ENCODE data around the gene PRKN. TPM values are rescaled to one million over a fixed set of nuclear protein-coding genes. Genes with fewer than 3 reads are reported as not detected.
A peak's percentile ranks its signal among the peaks of the same experiment; 100 is the strongest.

Gene PRKN
- total and polyA plus RNA-seq, 3 experiments from 2014 or later, result 0.22 to 1.0 (median 0.55) TPM

GRCh38 chr6:161449521-161449920 is 1278.0 kb downstream of the PRKN start:
- Histone ChIP-seq H3K27ac (ENCODE audit: low read depth, low read length) (no peak overlapping the region), H3K27me3 (ENCODE audit: insufficient read depth, low read length, poor library complexity, severe bottlenecking) (no peaks in the 10 kb centered on the region), H3K4me1 (ENCODE audit: insufficient read depth, low read length) (no peaks in the 10 kb centered on the region), H3K4me3 (ENCODE audit: low read length) (no peak overlapping the region), H3K36me3 (ENCODE audit: insufficient read depth, low read length) (no peaks in the 10 kb centered on the region), H3K9me3 (ENCODE audit: low read length) (no peaks in the 10 kb centered on the region)
- Mint-ChIP-seq H3K9me3 (no peaks in the 10 kb centered on the region), H3K4me3 (no peak overlapping the region), H3K4me1 (peaks cover 0 to 1% (median 1%) of the 10 kb centered on the region in 3 donors), H3K27ac (no peak overlapping the region), H3K36me3 (no peaks in the 10 kb centered on the region), H3K27me3 (no peaks in the 10 kb centered on the region)
- POLR2A ChIA-PET, result no interaction called here
- CTCF ChIA-PET, result no interaction called here
- no peak for DNase-seq

GRCh38 chr6:161446949-161447348 is 1280.6 kb downstream of the PRKN start:
- Mint-ChIP-seq H3K36me3 (no peaks in the 10 kb centered on the region), H3K4me3 (no peak overlapping the region), H3K4me1 (peaks cover 0 to 4% (median 4%) of the 10 kb centered on the region in 3 donors), H3K27me3 (no peaks in the 10 kb centered on the region), H3K27ac (no peak overlapping the region), H3K9me3 (no peaks in the 10 kb centered on the region)
- Histone ChIP-seq H3K27me3 (ENCODE audit: insufficient read depth, low read length, poor library complexity, severe bottlenecking) (no peaks in the 10 kb centered on the region), H3K4me3 (ENCODE audit: low read length) (no peak overlapping the region), H3K4me1 (ENCODE audit: insufficient read depth, low read length) (no peaks in the 10 kb centered on the region), H3K36me3 (ENCODE audit: insufficient read depth, low read length) (no peaks in the 10 kb centered on the region), H3K9me3 (ENCODE audit: low read length) (no peaks in the 10 kb centered on the region), H3K27ac (ENCODE audit: low read depth, low read length) (no peak overlapping the region)
- CTCF ChIA-PET, result no interaction called here
- POLR2A ChIA-PET, result no interaction called here
- DNase-seq, result no peak

- H3K27ac ChIP-seq (ENCODE audit: low read depth, low read length), result no peak overlapping the region
- no peaks in the 10 kb centered on the region for H3K36me3 Mint-ChIP-seq
- H3K27me3 Mint-ChIP-seq, result no peaks in the 10 kb centered on the region
- H3K4me3 ChIP-seq (ENCODE audit: low read length), result no peak overlapping the region
- no peak overlapping the region for H3K4me3 Mint-ChIP-seq
- no peaks in the 10 kb centered on the region for H3K27me3 ChIP-seq (ENCODE audit: insufficient read depth, low read length, poor library complexity, severe bottlenecking)
- no peaks in the 10 kb centered on the region for H3K36me3 ChIP-seq (ENCODE audit: insufficient read depth, low read length)
- no peaks in the 10 kb centered on the region for H3K9me3 Mint-ChIP-seq
- no peaks in the 10 kb centered on the region for H3K9me3 ChIP-seq (ENCODE audit: low read length)
- ChIA-PET CTCF (no interaction called here), POLR2A (no interaction called here)
- no peak for DNase-seq
- H3K27ac Mint-ChIP-seq, result no peak overlapping the region
- no peaks in the 10 kb centered on the region for H3K4me1 ChIP-seq (ENCODE audit: insufficient read depth, low read length)
- H3K4me1 Mint-ChIP-seq, result peaks cover 0 to 4% (median 4%) of the 10 kb centered on the region in 3 donors
Observed at GRCh38 chr6:161446296-161446925, 1281.2 kb downstream of the PRKN start.

- Histone ChIP-seq H3K36me3 (ENCODE audit: insufficient read depth, low read length) (no peaks in the 10 kb centered on the region), H3K27ac (ENCODE audit: low read depth, low read length) (no peak overlapping the region), H3K27me3 (ENCODE audit: insufficient read depth, low read length, poor library complexity, severe bottlenecking) (no peaks in the 10 kb centered on the region), H3K4me1 (ENCODE audit: insufficient read depth, low read length) (no peaks in the 10 kb centered on the region), H3K4me3 (ENCODE audit: low read length) (no peak overlapping the region), H3K9me3 (ENCODE audit: low read length) (no peaks in the 10 kb centered on the region)
- no peak overlapping the region for H3K27ac Mint-ChIP-seq
- no peak for DNase-seq
- peaks cover 2% of the 10 kb centered on the region in 2 donors for H3K27me3 Mint-ChIP-seq
- CTCF ChIA-PET, result no interaction called here
- peak overlapping the region in 1 of 7 donors; percentile 9 for H3K4me3 Mint-ChIP-seq
- H3K36me3 Mint-ChIP-seq, result no peaks in the 10 kb centered on the region
- POLR2A ChIA-PET, result no interaction called here
- H3K9me3 Mint-ChIP-seq, result no peaks in the 10 kb centered on the region
- peaks cover 0 to 4% (median 4%) of the 10 kb centered on the region in 3 donors for H3K4me1 Mint-ChIP-seq
Observed at GRCh38 chr6:161445021-161445799, 1282.4 kb downstream of the PRKN start.

- Histone ChIP-seq H3K27me3 (ENCODE audit: insufficient read depth, low read length, poor library complexity, severe bottlenecking) (no peaks in the 10 kb centered on the region), H3K4me3 (ENCODE audit: low read length) (no peak overlapping the region), H3K27ac (ENCODE audit: low read depth, low read length) (no peak overlapping the region), H3K36me3 (ENCODE audit: insufficient read depth, low read length) (no peaks in the 10 kb centered on the region), H3K9me3 (ENCODE audit: low read length) (no peaks in the 10 kb centered on the region), H3K4me1 (ENCODE audit: insufficient read depth, low read length) (no peaks in the 10 kb centered on the region)
- peak overlapping the region in 1 of 8 donors; percentile 10 for H3K27ac Mint-ChIP-seq
- no peak for DNase-seq
- no peaks in the 10 kb centered on the region for H3K36me3 Mint-ChIP-seq
- H3K27me3 Mint-ChIP-seq, result peaks cover 3 to 4% of the 10 kb centered on the region in 2 donors
- H3K9me3 Mint-ChIP-seq, result no peaks in the 10 kb centered on the region
- ChIA-PET POLR2A (no interaction called here), CTCF (no interaction called here)
- peak overlapping the region in 1 of 7 donors; percentile 13 for H3K4me3 Mint-ChIP-seq
- peaks cover 0 to 4% (median 4%) of the 10 kb centered on the region in 3 donors for H3K4me1 Mint-ChIP-seq
Observed at GRCh38 chr6:161444464-161444863, 1283.1 kb downstream of the PRKN start.

- Mint-ChIP-seq H3K4me3 (no peak overlapping the region), H3K27ac (no peak overlapping the region), H3K9me3 (no peaks in the 10 kb centered on the region), H3K4me1 (peaks cover 0 to 4% (median 4%) of the 10 kb centered on the region in 3 donors), H3K36me3 (no peaks in the 10 kb centered on the region), H3K27me3 (peaks cover 3 to 4% of the 10 kb centered on the region in 2 donors)
- Histone ChIP-seq H3K27me3 (ENCODE audit: insufficient read depth, low read length, poor library complexity, severe bottlenecking) (no peaks in the 10 kb centered on the region), H3K36me3 (ENCODE audit: insufficient read depth, low read length) (no peaks in the 10 kb centered on the region), H3K4me3 (ENCODE audit: low read length) (no peak overlapping the region), H3K4me1 (ENCODE audit: insufficient read depth, low read length) (no peaks in the 10 kb centered on the region), H3K9me3 (ENCODE audit: low read length) (no peaks in the 10 kb centered on the region), H3K27ac (ENCODE audit: low read depth, low read length) (no peak overlapping the region)
- POLR2A ChIA-PET, result no interaction called here
- CTCF ChIA-PET, result no interaction called here
- DNase-seq, result no peak
Observed at GRCh38 chr6:161443848-161444247, 1283.7 kb downstream of the PRKN start.

DNA sequence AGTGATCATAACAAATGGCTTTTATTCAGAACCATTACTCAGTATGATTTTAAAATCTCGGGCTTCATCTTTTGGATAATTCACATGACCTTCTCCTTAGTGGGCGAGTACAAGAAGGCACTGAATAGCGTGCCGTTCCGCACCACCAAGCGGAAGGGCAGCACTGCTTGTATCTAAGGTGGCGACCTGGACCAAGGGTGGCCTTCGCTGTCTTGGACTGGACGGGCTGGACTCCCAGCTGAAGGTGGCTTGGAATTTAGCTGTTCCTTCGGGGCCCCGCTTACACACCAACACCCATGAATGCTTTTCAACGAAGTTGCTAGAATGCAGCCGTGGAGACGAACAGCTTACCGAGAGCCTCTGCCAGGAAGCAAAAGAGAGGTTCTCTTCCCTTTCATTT is 1285.1 kb downstream of the PRKN start:
- no peak for DNase-seq
- H3K36me3 Mint-ChIP-seq, result no peaks in the 10 kb centered on the region
- Histone ChIP-seq H3K36me3 (ENCODE audit: insufficient read depth, low read length) (no peaks in the 10 kb centered on the region), H3K4me3 (ENCODE audit: low read length) (no peak overlapping the region), H3K4me1 (ENCODE audit: insufficient read depth, low read length) (no peaks in the 10 kb centered on the region), H3K27me3 (ENCODE audit: insufficient read depth, low read length, poor library complexity, severe bottlenecking) (no peaks in the 10 kb centered on the region), H3K27ac (ENCODE audit: low read depth, low read length) (no peak overlapping the region), H3K9me3 (ENCODE audit: low read length) (no peaks in the 10 kb centered on the region)
- ChIA-PET CTCF (no interaction called here), POLR2A (no interaction called here)
- H3K27ac Mint-ChIP-seq, result no peak overlapping the region
- no peak overlapping the region for H3K4me3 Mint-ChIP-seq
- peaks cover 3 to 4% of the 10 kb centered on the region in 2 donors for H3K27me3 Mint-ChIP-seq
- H3K9me3 Mint-ChIP-seq, result no peaks in the 10 kb centered on the region
- H3K4me1 Mint-ChIP-seq, result peaks cover 0 to 4% (median 4%) of the 10 kb centered on the region in 3 donors

DNA sequence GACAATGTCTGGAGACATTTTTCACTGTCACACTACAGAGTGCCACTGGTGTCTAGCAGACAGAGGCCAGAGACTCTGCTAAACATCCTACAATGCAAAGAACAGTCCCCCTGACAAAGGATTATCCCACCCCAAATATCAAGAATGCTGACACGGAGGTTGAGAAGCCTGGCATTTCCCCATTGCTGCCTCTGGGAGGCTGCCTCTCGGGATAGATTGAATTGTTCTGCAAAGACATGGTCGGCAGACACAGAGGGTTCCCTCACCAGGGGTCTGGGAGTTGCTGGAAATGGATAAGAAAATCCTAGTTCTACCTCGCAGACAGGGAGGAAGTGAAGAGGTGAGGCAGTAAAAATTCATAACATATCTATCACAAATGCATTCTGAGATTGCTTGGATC is 1287.3 kb downstream of the PRKN start:
- no peaks in the 10 kb centered on the region for H3K36me3 Mint-ChIP-seq
- no peaks in the 10 kb centered on the region for H3K9me3 Mint-ChIP-seq
- no peak for DNase-seq
- H3K4me1 Mint-ChIP-seq, result peaks cover 0 to 4% (median 4%) of the 10 kb centered on the region in 3 donors
- H3K27ac Mint-ChIP-seq, result no peak overlapping the region
- H3K27ac ChIP-seq (ENCODE audit: low read depth, low read length), result no peak overlapping the region
- ChIA-PET CTCF (no interaction called here), POLR2A (no interaction called here)
- no peaks in the 10 kb centered on the region for H3K9me3 ChIP-seq (ENCODE audit: low read length)
- no peaks in the 10 kb centered on the region for H3K4me1 ChIP-seq (ENCODE audit: insufficient read depth, low read length)
- H3K27me3 ChIP-seq (ENCODE audit: insufficient read depth, low read length, poor library complexity, severe bottlenecking), result no peaks in the 10 kb centered on the region
- H3K27me3 Mint-ChIP-seq, result peaks cover 4 to 9% of the 10 kb centered on the region in 2 donors
- H3K4me3 ChIP-seq (ENCODE audit: low read length), result no peak overlapping the region
- H3K36me3 ChIP-seq (ENCODE audit: insufficient read depth, low read length), result no peaks in the 10 kb centered on the region
- H3K4me3 Mint-ChIP-seq, result no peak overlapping the region
